ENCODE results near the gene WDR33. TPM values are rescaled to one million over a fixed set of nuclear protein-coding genes. Genes with fewer than 3 reads are reported as not detected.

Gene WDR33
- total RNA-seq, 1 experiment from 2014 or later = 26.4 TPM

- no peak for DNase-seq (ENCODE audit: low read depth)
Measured at GRCh38 chr2:127719301-127720218, 91.4 kb downstream of the WDR33 start.

- no peak for DNase-seq (ENCODE audit: low read depth)
Measured at GRCh38 chr2:127718271-127718670, 92.7 kb downstream of the WDR33 start.

GRCh38 chr2:127715778-127716449, 95.1 kb downstream of the WDR33 start:
- no peak for DNase-seq (ENCODE audit: low read depth)

GRCh38 chr2:127713562-127713961, 97.4 kb downstream of the WDR33 start:
- no peak for DNase-seq (ENCODE audit: low read depth)

- DNase-seq (ENCODE audit: low read depth) = no peak
Measured at GRCh38 chr2:127712999-127713398, 98.0 kb downstream of the WDR33 start.

DNA sequence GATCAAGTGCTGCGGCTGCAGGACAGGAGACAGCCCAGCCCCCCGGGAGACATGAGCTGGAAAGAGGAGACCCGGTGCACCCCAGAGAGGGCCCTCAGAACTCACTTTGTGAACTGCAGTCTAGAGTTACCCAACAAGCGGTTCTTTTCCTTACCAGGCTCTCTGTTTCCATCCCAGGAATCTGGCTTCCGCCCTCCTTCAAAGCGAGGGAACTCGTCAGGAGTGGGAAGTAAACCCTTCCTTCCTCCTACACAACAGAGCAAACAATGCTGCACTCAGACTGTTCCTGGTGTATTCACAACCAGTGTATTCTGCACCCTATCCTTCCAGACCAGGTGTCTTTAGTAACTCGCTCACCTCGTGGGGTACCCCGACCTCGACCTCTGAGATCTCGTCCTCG, 101.6 kb downstream of the WDR33 start:
- no peak for DNase-seq (ENCODE audit: low read depth)

DNA sequence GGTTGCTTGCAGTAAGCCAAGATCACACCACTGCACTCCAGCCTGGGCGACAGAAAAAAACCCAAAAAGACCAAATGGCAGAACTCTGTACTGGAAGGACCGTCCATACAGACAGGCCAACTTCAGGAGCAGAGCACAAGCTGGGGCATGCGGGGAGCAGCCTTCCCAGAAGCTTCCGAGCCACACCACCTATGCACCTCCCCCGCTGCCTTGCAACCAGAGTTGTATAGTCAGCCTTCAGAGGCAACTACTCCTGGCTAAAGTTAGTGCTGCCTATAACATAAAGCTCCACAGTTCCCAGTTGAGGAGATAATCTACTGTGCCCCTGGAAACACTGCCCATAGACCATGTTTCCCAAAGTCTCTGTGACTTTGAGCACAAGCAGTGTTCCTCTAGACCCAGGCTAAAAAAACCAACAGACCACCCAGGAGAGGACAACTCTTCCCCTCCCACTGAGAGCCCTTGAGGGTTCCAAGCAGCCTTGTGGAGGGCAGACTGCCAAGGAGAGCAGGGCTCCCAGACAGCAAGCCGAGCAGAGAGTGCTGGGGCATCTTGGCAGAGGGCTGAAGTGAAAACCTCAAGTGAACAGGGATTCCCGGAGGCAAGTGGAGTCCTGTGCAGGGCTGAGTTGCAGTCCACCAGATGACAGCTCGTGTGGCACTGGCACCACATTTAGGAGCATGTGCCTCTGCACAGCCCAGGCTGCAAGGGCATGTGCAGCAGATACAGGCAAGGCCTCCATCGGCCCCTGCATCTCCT, 102.9 kb downstream of the WDR33 start:
- DNase-seq (ENCODE audit: low read depth) = peak; percentile 11

GRCh38 chr2:127706215-127706990, 104.6 kb downstream of the WDR33 start:
- peak; percentile 6 for DNase-seq (ENCODE audit: low read depth)

DNA sequence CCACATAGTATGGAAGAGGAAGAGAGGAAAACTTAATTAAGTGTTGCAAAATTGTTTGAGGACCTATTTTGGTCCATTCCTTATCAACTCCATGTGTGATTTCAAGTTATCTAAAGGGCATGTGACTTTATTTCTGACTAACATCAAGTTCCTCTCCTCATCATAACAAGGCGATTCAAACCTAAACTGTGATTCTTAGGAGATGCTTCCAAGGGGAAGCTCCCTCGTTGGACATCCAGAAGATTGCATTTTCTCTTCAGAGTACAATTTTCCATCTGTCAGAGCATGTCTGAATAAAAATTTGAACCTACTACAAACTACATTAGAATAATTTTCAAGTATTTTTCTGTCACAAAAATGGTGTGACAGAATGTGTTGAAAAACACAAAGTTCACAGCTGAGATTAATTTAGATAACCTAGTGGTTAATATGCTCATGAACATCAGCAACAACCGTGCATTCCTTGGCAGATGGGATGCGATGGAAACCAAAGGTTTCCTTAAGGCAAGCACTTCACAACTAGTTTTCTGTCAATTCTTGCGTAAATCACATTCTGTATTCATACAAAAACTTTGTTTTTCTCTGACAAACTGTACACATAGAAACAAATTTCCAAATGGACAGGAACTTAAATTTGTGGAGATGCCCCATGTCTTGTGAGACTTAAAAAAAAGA, 105.4 kb downstream of the WDR33 start:
- no peak for DNase-seq (ENCODE audit: low read depth)

GRCh38 chr2:127704641-127705390, 106.2 kb downstream of the WDR33 start:
- no peak for DNase-seq (ENCODE audit: low read depth)

- DNase-seq (ENCODE audit: low read depth) = no peak
Measured at GRCh38 chr2:127703282-127703681, 107.7 kb downstream of the WDR33 start.

DNA sequence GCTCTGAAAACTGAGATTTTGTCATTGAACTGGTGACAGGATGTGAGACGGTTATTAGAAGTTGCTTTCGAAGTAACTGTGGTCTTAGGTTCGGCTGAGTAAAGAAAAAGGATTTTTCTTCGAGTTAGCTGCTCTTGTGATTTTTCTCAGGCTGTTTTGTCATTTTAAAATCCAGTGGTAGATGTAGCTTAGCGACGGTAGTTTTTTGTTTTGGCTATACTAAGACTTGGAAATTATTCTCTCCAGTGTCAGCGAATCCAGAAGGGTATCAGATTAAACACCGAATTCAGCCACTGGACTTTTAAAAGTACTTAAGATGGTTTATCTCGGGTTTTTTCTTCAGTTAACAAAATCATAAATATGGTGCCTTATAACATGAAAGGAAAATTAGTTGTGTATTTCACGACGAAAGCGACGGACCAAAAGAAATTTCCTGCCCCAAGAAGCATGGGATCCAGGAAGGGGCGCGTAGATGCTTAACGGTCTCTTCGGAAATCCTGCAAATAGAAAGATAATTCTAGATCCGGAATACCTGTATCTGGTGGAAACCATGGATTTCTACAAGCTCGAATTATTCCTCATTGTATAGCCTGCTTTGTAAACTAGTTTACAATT, 108.5 kb downstream of the WDR33 start:
- no peak for DNase-seq (ENCODE audit: low read depth)

GRCh38 chr2:127701651-127702394, 109.1 kb downstream of the WDR33 start:
- DNase-seq (ENCODE audit: low read depth) = peak; percentile 74

DNA sequence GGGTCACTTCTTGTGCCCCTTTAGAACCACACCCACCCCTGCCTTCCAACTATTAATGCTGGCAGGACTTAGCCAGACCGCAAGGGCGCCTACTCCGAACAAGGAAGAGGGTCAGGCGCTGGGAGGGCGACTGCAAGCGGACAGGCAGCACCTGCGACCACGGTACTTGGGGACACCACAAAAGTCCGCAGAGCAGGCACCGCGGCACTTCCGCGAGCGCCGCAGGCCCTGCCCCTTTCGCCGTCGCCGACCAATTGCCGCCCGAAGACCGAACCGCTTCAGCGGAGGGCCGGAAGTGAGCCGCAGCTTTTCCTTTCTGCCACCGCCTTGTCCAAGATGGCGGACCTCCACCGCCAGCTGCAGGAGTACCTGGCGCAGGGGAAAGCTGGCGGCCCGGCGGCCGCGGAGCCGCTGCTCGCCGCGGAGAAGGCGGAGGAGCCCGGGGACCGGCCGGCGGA, 109.7 kb downstream of the WDR33 start, which contains the start of gene SFT2D3:
Gene SFT2D3 (plus strand): TSS at position 305 of the 458 bp plus-strand sequence. CDS start 32 bp downstream, at position 337.
- peak; percentile 87 for DNase-seq (ENCODE audit: low read depth)

DNA sequence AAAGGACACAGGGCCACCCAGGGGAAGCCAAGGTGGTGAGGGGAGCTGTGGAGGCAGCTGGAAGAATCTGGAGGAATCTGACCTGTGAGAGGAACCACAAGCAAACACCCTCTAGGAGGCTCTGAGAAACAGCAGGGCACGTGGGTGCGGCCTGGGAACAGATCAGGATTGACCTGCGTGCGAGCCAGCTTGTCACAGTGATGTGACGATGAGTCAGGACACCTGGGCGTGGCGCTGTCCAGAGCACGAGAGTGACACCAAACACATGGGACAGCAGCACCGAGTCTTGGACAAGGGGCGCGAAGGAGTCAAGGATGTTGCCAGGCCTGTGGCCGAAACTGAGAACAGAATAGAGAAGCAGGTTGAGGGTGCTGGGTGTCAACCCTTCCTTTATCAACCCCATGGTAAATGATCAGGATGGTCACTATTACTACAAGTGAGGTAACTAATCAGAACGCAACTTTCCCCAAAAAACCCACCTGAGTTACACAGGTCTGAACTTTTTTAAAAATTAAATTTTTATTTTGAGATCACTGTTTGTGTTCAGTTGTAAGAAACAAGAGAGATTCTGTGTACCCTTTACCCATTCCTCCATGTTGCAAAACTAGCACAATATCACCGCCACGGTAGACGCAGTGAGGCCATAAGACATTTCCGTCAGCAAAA, 110.3 kb downstream of the WDR33 start:
- DNase-seq (ENCODE audit: low read depth) = no peak

DNA sequence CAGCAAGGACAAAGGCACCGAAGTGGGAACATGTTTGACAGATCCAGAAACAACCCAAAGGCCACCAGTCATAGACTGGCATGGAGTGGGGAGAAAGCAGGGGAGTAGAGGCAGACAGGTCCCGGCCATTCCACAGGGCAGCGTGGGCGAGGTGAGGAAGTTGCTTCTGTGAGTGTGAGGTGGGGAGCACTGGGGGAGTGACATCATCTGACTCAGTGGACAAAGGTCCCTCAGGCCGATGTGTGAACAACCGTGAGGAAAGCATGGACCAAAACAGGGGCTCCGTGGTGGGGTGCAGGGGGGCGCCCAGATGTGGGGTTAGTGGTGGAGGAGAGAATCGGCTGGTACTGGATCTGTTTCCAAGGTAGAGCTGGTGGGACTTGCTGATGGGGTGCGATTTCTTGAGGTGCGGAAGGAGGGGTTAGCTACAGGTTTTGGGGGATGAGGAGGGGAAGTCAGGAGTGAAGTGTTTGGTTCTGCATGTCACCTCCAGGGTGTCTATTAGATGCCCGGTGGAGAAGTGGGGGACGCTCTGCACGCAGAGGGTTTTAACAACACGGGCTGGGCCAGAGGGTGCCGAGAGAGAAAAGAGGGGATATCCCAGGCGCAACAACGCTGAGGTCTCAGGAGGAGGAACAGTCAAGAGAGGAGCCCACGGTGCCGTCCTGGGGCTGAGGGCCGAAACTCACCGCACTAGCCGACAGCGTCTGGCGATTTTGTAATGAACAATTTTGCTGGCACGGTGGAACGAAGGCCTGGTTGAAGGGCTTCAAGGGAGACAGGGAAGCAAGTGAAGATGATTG, 112.2 kb downstream of the WDR33 start:
- no peak for DNase-seq (ENCODE audit: low read depth)

DNA sequence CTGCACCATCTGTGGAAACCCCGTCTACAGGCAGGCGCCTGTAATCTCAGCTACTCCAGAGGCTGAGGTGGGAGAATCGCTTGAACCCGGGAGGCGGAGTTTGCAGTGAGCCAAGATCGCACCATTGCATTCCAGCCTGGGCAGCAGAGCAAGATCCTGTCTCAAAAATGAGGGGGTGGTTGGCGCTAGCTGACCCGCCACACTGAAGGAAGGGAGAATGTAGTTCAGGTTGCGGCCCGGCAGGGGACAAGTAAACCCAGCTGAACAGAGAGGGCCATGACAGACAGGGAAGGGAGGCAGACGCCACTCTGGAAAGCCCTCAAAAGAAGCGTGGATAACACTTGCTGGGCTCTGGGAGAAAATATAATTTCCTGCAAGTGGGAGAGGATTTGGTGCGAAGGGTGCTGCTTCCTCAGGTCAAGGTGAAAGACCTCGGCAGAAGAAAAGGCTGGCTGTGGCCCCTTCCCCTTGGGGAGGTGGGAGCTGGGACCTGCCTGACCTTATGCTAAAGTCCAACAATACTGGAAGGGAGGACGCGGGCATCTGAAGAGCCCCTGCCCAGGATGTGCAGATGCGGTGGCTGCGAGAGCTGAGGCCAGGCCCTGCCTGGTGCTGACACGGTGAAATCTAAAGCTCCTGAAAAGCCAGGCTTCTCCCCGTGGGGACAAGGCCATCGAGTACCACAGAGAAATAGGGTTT, 113.3 kb downstream of the WDR33 start:
- no peak for DNase-seq (ENCODE audit: low read depth)

All from M059J (cell line).